HG03439 (cell line): Measurements from ENCODE around the gene DUSP8.
"Not testable (repeated sequence)": the region's sequence is repeated elsewhere in the genome, so short reads cannot be mapped to it uniquely, and the experiment has no call there.

Experiments used
- ATAC-seq: cut with Tn5 transposase; IDR thresholded peaks from one replicate; pipeline ENCODE4 v1.9.1; 2021; ENCODE audit warnings: mild to moderate bottlenecking, moderate library complexity; ENCODE audit not compliant: unreplicated experiment

DUSP8 gene

GRCh38 chr11:1589996-1590395 lies 17.9 kb upstream of the DUSP8 start:
- ATAC-seq: no peak

DNA sequence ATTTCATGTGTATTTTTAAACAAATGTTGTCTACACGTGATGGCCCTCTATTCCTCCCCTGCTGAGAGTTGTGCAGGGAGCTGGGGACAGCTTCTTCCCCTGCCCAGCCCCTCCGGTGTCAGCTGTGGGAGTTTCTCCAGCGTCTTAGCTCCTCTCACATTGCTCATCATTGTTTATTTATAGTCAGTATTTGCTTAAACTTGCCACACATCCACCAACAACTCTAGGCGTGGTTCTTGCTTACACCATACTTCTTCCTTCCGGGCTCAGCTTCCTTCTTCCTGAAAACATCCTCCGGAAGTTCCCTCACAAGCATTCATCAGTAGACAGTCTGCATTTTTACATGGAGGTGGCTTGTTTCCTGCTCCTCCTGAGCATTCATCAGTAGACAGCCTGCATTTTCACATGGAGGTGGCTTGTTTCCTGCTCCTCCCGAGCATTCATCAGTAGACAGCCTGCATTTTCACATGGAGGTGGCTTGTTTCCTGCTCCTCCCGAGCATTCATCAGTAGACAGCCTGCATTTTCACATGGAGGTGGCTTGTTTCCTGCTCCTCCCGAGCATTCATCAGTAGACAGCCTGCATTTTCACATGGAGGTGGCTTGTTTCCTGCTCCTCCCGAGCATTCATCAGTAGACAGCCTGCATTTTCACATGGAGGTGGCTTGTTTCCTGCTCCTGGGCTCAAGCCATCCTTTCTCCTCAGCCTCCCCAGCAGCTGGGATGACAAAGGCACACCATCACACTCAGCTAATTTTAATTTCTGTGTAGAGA lies 17.3 kb upstream of the DUSP8 start:
- not testable (repeated sequence) for ATAC-seq

DNA sequence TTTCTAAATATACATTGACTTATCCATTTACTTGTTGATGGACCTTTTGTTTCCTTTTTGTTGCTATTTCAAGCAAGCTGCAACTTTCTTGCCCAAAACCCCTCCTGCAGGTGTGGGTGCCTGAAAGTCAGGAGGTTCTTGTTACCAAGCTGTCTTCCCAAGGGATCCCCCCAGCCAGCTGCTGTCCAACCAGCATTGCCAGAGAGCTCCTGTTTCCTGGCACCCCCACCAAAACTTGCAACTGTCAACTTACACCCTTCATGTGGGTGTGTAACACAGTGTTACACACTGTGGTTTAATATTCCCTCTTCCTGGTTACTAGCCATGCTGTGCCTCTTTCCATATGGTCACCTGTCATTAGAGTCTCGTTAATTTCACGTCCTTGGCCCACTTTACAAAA lies 14.6 kb upstream of the DUSP8 start:
- ATAC-seq: no peak

GRCh38 chr11:1584661-1585370 lies 12.7 kb upstream of the DUSP8 start, which contains the start of gene KRTAP5-1:
KRTAP5-1 (minus strand) TSS chr11:1585283; CDS start chr11:1585249, 34 bp downstream.
- not testable (repeated sequence) for ATAC-seq

GRCh38 chr11:1582909-1583308 lies 10.8 kb upstream of the DUSP8 start:
- not testable (repeated sequence) for ATAC-seq

DNA sequence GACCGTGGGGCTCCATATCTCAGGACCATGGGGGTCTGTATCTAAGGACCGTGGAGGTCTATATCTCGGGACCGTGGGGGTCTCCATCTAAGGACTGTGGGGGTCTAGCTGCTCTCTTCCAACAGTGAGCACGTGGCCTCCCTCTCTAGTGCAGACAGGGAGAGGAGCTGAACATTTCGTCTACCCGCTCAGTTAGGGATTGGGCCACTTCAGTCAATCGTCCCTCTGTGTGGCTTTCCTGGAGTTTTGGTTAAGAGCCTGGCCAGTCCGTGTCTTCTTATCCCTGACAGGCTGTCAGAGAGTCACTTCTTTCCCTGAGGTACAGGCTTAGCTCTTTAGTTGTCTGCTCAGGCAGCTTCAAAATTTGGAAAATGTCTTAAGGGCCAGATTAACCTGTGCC lies 9.9 kb upstream of the DUSP8 start:
- ATAC-seq: no peak

- no peak for ATAC-seq
Measured at GRCh38 chr11:1576825-1577224, 4.8 kb upstream of the DUSP8 start.

DNA sequence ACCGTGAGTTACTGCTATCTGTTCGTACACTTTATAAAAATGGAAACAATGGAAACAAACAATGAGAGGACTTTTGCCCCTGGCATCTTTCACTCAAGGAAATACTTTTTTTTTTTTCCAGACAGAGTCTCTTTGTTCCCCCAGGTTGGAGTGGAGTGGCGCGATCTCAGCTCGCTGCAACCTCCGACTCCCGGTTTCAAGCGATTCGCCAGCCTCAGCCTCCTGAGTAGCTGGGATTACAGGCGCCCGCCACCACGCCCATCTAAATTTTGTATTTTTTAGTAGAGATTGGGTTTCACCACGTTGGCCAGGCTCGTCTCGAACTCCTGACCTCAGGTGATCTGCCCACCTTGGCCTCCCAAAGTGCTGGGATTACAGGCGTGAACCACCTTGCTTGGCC lies 3.7 kb upstream of the DUSP8 start:
- not testable (repeated sequence) for ATAC-seq

- ATAC-seq: no peak
Measured at GRCh38 chr11:1574933-1575242, 2.8 kb upstream of the DUSP8 start.

- peak; percentile 37 for ATAC-seq
Measured at GRCh38 chr11:1574238-1574932, 2.3 kb upstream of the DUSP8 start.

- no peak for ATAC-seq
Measured at GRCh38 chr11:1573903-1574237, 1.8 kb upstream of the DUSP8 start.

GRCh38 chr11:1573077-1573902 lies 1.2 kb upstream of the DUSP8 start:
- ATAC-seq: no peak

GRCh38 chr11:1571760-1572196 lies 293 bp downstream of the DUSP8 start:
- ATAC-seq: no peak

DNA sequence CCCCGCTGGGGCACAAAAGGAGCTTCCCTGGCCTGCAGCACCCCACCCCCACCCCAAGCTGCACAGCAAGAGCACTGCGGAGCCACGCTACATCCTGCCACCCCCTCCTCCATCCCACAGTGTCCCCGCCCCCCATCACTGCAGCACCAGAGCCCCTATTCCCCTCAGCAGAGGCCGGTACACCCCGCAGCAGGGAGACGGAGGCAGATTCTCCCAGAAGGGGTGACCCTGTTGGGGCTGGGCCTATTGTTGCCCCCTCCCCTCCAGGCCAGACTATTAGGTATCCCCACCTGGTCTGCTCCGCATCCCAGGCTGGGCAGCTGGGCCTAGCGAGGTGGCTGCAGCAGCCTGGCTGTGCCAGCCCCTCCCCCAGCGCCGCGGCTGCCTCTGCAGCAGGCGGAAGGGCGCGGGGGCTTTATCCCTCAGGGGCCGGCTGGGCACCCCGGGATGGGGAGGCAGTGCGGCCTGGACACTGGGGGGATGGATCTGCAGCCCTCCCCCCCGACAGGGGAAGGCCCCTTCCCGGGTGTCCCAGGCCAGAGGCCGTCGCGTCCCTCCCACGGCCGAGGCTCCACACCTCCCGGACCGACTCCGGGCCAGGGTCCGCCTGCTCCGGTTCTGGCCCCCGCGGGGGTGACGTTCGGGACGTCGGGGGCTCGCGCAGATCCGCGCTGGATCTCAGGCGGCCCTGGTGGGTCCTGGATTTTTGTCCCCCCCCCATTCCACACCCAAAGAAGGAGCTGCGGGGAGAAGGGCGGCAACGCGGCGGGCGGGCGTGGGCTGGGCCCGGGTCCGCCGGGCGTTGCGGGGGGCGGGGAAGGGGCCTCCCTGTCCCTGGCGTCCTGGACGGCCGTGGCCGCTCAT lies 943 bp downstream of the DUSP8 start:
- no peak for ATAC-seq

- no peak for ATAC-seq
Measured at GRCh38 chr11:1570531-1570895, 1.6 kb downstream of the DUSP8 start.

GRCh38 chr11:1570001-1570453 lies 2.0 kb downstream of the DUSP8 start:
- no peak for ATAC-seq

DNA sequence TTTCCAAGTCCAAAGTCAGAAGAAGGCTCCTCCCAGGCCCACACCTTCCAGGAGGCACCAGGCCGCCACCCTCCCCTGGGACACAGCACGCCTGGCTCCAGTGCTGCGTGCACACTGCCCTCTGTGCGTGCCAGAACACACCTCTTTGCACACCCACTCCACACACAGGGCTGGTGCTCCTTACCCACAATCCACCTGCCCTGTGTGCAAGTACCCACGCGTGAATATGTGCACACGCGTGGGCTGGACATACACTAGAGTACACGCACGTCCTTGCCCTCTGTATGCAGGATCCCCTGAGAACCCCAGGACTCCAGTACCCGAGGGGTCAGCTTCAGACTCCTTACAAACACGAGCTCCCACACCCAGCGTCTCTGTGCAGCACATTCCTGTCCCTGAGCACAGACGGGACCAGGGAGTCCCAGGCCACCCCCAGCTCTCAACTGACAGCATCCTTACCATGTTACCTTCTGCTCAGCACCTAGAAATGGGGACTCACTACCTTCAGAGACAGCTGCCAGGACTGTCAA lies 2.8 kb downstream of the DUSP8 start:
- no peak for ATAC-seq

GRCh38 chr11:1568441-1568911 lies 3.6 kb downstream of the DUSP8 start:
- no peak for ATAC-seq

- no peak for ATAC-seq
Measured at GRCh38 chr11:1567721-1568100, 4.4 kb downstream of the DUSP8 start.
